Vagina (tissue), 2 donors: ENCODE measurements around the gene ANKS1B. TPM values are rescaled to one million over a fixed set of nuclear protein-coding genes. Genes with fewer than 3 reads are reported as not detected.

Source experiments
- DNase-seq, 2 donors: peaks; one replicate each; pipeline ENCODE4 v3.0.0-alpha.2; 2017; ENCODE audit errors: extremely low spot score in 2 of 2
- H3K27ac ChIP-seq: fragments of 200-600 bp; sonication (generic); one replicate; pipeline ENCODE4 v1.5.1; 2019
- H3K27me3 ChIP-seq: fragments of 200-600 bp; sonication (generic); one replicate; pipeline ENCODE4 v1.5.1; 2019
- H3K36me3 ChIP-seq, 2 donors: fragments of 200-600 bp; sonication (generic); one replicate each; pipeline ENCODE4 v1.5.1; 2017 to 2019
- H3K4me1 ChIP-seq: fragments of 200-600 bp; sonication (generic); one replicate; pipeline ENCODE4 v1.5.1; 2019
- H3K4me3 ChIP-seq, 2 donors: fragments of 200-600 bp; sonication (generic); 1 replicate in 1 of 2; 2 replicates in 1 of 2; pipeline ENCODE4 v1.5.1; 2016 to 2019
- H3K9me3 ChIP-seq: fragments of 200-600 bp; sonication (generic); one replicate; pipeline ENCODE4 v1.5.1; 2019
- POLR2A ChIP-seq, 2 donors: fragments of 450-650 bp; IDR thresholded peaks; one replicate each; pipeline ENCODE4 v1.6.1; 2017; ENCODE audit warnings: antibody characterized with exemption in 2 of 2, mild to moderate bottlenecking in 2 of 2, moderate library complexity in 2 of 2
- POLR2AphosphoS5 ChIP-seq, 2 donors: sonication (generic); formaldehyde crosslinking; IDR thresholded peaks; one replicate each; pipeline ENCODE4 v1.9.0; 2017; ENCODE audit warnings: antibody characterized with exemption in 2 of 2, mild to moderate bottlenecking in 2 of 2, low read depth in 1 of 2; ENCODE audit not compliant: insufficient read depth in 1 of 2
- intact Hi-C: fragments of 100-400 bp; cut with DNase I; formaldehyde crosslinking; loops from one replicate; pipeline ENCODE4 v1.15.1; 2023
- total RNA-seq: library from RNA; depleted of rRNA; stranded (reverse); fragments of >200 nt; gene quantifications from one replicate; pipeline ENCODE4 v1.2.3, GENCODE V29; 2016
- TF ChIP-seq, protein P1 (sequence below), 3 experiments: fragments of 450-650 bp in 2 of 3; fragments of 200-600 bp in 1 of 3; sonication (generic) in 1 of 3; IDR thresholded peaks; one replicate each; pipeline ENCODE4 v1.5.1; 2017 to 2019; ENCODE audit warnings: antibody characterized with exemption in 3 of 3, mild to moderate bottlenecking in 2 of 3, moderate library complexity in 2 of 3

The ANKS1B gene
- total RNA-seq, 1 donor from 2014 or later: 11.5 TPM

DNA sequence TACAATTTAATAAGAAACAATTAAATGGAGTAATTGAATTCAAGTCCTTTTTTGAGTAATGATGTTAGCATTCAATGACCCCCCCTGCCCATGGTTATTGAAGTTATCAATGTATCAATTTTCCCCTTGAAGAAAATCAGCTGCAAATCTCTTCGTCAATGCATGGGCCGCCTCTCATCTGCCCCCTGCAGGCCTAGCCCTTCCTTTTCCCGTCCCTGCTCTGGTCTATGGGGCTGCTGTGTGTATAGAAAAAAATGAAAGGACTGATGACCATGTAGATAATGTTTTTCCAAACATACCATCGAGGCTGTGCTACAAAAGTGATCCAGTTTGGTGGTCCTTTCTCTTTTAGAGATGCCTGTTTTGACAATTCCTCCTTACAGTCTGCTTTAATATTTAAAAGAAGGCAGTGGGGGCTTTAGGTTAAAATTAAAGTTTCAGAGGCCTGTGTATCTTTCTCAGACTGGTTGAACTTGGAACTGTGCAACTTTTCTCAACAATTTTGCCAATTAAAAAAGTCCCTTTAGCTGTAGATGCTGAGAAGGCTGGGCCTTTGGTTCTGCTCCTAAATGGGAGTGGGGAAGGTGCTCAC is 1241.3 kb downstream of the ANKS1B start:
- peaks cover 12% of the 10 kb centered on the region for H3K4me1 ChIP-seq
- TF ChIP-seq, protein P1, sequence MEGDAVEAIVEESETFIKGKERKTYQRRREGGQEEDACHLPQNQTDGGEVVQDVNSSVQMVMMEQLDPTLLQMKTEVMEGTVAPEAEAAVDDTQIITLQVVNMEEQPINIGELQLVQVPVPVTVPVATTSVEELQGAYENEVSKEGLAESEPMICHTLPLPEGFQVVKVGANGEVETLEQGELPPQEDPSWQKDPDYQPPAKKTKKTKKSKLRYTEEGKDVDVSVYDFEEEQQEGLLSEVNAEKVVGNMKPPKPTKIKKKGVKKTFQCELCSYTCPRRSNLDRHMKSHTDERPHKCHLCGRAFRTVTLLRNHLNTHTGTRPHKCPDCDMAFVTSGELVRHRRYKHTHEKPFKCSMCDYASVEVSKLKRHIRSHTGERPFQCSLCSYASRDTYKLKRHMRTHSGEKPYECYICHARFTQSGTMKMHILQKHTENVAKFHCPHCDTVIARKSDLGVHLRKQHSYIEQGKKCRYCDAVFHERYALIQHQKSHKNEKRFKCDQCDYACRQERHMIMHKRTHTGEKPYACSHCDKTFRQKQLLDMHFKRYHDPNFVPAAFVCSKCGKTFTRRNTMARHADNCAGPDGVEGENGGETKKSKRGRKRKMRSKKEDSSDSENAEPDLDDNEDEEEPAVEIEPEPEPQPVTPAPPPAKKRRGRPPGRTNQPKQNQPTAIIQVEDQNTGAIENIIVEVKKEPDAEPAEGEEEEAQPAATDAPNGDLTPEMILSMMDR (IDR thresholded peaks at IDR 0.05): no peak
- TF ChIP-seq POLR2A (IDR thresholded peaks at IDR 0.05) (no peak), POLR2AphosphoS5 (IDR thresholded peaks at IDR 0.05; ENCODE audit: insufficient read depth in 1 of 2, low read depth in 1 of 2) (no peak)
- H3K9me3 ChIP-seq: no peaks in the 10 kb centered on the region
- no peaks in the 10 kb centered on the region for H3K36me3 ChIP-seq
- H3K4me3 ChIP-seq: no peak overlapping the region
- intact Hi-C loops: no loop called here
- no peaks in the 10 kb centered on the region for H3K27me3 ChIP-seq
- H3K27ac ChIP-seq: no peak overlapping the region
- no peak for DNase-seq

DNA sequence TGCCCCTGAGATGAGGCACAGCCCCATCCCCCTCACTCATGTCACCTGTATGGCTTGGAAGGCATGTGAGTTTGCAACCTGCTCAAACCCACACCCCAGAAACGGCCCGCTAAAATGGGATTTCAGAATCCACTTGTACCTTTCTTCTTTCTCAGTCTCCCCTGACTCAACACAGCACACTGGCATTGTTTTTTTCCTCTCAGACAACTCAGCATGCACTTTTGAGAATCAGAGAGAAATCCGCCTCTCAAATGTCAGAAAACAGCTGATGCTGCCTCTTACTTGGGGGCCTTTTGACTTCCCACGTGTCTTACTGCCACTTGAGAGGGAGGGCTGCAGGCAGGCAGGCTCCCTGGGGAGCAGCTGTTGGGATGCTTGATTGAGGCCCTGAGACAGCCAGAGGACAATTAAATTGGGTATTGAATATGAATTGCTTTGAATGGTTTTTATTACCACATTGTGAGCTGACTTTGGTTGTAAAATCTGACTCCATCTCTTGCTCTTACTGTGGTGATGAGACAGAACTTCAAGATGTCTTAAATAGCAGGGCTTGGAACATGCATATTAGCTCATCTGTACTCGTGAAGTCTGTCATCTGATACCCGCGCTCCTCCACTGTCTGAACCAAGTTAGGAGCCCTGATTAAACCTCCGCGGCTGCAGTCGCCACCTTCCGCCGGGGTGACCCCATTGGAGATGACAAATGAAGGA is 1243.0 kb downstream of the ANKS1B start:
- Histone ChIP-seq H3K4me1 (peaks cover 17% of the 10 kb centered on the region), H3K36me3 (no peaks in the 10 kb centered on the region), H3K27me3 (no peaks in the 10 kb centered on the region), H3K4me3 (no peak overlapping the region), H3K27ac (no peak overlapping the region), H3K9me3 (no peaks in the 10 kb centered on the region)
- intact Hi-C loops: no loop called here
- no peak for TF ChIP-seq POLR2AphosphoS5 (IDR thresholded peaks at IDR 0.05; ENCODE audit: insufficient read depth in 1 of 2, low read depth in 1 of 2)
- TF ChIP-seq POLR2A (IDR thresholded peaks at IDR 0.05): no peak
- TF ChIP-seq, protein P1 (IDR thresholded peaks at IDR 0.05): no peak
- no peak for DNase-seq

DNA sequence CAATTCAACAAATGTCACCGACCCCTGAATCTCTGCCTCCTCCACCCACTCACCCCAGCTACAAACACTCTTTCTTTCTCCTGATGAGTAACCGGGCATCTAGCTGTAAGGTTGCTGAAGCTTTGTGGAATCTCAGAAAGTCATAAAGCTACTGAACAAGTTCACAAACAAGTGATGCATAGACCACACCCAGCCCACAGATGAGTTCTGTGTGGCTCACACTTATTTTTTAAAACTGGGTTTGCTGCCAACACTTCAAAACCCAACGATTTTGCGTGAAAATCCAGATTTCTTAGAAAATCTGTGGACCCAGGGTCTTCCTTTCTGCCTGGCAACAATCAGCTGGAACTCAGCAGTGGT is 1243.6 kb downstream of the ANKS1B start:
- Histone ChIP-seq H3K27me3 (no peaks in the 10 kb centered on the region), H3K4me1 (peaks cover 16% of the 10 kb centered on the region), H3K9me3 (no peaks in the 10 kb centered on the region), H3K4me3 (no peak overlapping the region), H3K27ac (no peak overlapping the region), H3K36me3 (no peaks in the 10 kb centered on the region)
- no peak for DNase-seq
- intact Hi-C loops: no loop called here
- TF ChIP-seq POLR2AphosphoS5 (IDR thresholded peaks at IDR 0.05; ENCODE audit: insufficient read depth in 1 of 2, low read depth in 1 of 2) (no peak), POLR2A (IDR thresholded peaks at IDR 0.05) (no peak)
- TF ChIP-seq, protein P1 (IDR thresholded peaks at IDR 0.05): no peak

DNA sequence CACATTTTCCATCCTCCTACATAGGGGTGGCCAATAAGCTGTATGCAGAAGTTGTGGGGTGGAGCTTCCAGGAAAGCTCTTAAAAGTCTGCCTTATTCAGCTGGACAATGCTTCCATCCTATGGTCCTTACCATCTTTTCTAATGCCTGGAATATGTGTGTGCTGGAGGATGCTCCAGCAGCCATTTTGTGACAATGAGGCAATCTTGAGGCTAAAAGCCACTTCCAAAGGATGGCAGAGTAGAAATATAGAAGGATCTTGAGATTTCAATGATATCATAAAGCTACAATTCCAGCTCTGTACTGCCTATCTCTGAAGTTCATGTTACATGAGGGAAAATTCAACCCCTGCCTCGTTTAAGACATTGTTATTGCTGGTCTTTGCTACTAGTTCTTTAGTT is 1244.0 kb downstream of the ANKS1B start:
- H3K36me3 ChIP-seq: no peaks in the 10 kb centered on the region
- TF ChIP-seq POLR2AphosphoS5 (IDR thresholded peaks at IDR 0.05; ENCODE audit: insufficient read depth in 1 of 2, low read depth in 1 of 2): no peak
- TF ChIP-seq POLR2A (IDR thresholded peaks at IDR 0.05): no peak
- TF ChIP-seq, protein P1 (IDR thresholded peaks at IDR 0.05): no peak
- intact Hi-C loops: no loop called here
- no peak overlapping the region for H3K27ac ChIP-seq
- no peaks in the 10 kb centered on the region for H3K9me3 ChIP-seq
- H3K27me3 ChIP-seq: no peaks in the 10 kb centered on the region
- DNase-seq: no peak
- peaks cover 12% of the 10 kb centered on the region for H3K4me1 ChIP-seq
- H3K4me3 ChIP-seq: no peak overlapping the region

DNA sequence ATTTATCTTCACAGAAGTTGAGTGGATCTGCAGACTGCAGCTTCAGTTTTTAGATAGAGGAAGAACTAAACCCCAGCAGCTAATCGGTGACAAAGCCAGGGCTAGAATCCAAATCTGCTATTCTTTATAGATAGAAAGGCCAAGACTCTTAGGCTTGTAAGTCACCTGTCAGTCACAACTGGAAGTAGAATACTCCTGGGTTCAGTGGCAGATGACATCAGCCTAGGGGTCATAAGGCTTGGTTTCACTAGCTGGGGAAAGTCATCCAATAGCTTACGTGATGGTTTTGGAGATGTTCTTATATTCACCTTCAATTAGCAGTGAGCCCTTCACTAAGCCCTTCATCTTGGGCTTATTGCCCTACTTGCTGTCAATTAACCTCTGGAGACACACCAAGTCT is 1246.2 kb downstream of the ANKS1B start:
- no peaks in the 10 kb centered on the region for H3K27me3 ChIP-seq
- peaks cover 7% of the 10 kb centered on the region for H3K4me1 ChIP-seq
- H3K36me3 ChIP-seq: peaks cover 0 to 6% of the 10 kb centered on the region in 2 donors
- DNase-seq: no peak
- H3K27ac ChIP-seq: no peak overlapping the region
- intact Hi-C loops: no loop called here
- TF ChIP-seq, protein P1 (IDR thresholded peaks at IDR 0.05): no peak
- TF ChIP-seq POLR2AphosphoS5 (IDR thresholded peaks at IDR 0.05; ENCODE audit: insufficient read depth in 1 of 2, low read depth in 1 of 2) (no peak), POLR2A (IDR thresholded peaks at IDR 0.05) (no peak)
- no peak overlapping the region for H3K4me3 ChIP-seq
- no peaks in the 10 kb centered on the region for H3K9me3 ChIP-seq
